GM21825 (cell line): ENCODE measurements around the gene TMEM239.

Source experiments
- ATAC-seq: cut with Tn5 transposase; IDR thresholded peaks from one replicate; pipeline ENCODE4 v1.9.1; 2021; ENCODE audit warnings: mild to moderate bottlenecking, moderate library complexity; ENCODE audit not compliant: unreplicated experiment

TMEM239 gene

DNA sequence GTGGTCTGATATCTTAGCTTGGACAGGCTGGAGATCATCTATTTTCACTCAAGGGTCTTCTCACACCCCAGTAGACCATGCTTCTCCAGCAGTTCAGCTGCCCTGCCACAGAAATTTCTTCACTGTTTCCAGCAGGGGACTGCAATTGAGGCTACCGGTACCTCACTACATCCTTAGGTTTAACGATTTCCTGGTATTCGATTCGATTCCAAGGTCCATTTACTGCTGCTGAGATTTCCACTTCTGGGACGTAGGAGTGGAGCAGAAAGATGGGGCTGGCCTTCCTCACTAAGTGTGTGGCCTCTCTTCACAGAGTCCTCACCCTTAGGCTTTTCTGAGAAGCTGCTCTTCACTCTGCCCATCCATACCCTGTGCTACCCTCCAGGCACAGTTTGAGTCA is 30.5 kb downstream of the TMEM239 start:
- ATAC-seq, result no peak

DNA sequence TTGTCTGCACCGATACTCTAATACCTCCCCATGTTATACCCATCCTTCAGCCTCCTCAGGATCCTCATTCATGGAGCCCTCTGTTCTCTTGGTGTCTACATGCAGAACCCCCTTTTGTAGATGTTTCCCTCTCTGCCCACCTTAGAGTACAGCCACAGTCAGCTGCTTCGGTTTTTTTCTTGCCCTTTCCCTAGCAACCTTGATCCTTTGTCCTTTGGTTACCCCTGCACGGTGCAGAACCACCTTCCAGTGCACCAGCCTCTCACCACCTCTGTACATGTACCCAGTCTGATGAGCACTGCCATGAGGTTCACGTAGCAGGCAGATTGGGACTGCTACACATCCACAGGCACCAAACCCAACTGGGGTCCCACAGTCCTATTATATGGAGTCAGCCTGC is 31.6 kb downstream of the TMEM239 start:
- no peak for ATAC-seq

DNA sequence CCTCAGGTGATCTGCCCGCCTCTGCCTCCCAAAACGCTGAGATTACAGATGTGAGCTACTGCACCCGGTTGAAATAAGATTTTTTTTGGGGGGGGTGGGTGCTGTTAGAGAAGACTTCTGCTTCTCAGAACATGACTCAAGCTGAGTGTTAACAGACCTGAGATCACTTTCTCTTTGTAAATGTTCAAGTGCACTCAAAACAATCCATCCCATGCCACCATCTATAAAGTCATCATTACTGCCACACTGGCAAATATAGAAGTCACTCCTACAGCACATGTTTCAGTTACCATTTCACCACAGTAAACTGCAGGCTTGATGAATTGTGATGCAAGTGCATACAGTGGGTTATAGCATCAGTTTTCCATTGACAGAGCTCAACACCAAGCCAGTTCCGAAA is 33.4 kb downstream of the TMEM239 start:
- no peak for ATAC-seq

DNA sequence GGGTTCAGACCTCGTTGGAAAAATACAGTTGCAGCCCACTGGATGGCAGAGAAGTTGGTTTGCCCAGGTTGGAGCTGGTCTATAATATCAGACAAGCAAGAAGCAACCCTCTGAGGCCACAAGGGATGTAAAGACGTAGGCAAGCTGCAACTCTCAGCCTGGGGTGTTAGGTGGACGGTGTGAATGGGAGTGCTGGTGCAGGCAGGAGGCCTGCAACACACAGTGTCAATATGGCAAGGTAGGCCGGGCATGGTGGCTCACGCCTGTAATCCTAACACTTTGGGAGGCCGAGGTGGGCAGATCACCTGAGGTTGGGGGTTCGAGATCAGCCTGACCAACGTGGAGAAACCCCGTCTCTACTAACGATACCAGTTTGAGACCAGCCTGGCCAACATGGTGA is 34.9 kb downstream of the TMEM239 start:
- ATAC-seq, result no peak

DNA sequence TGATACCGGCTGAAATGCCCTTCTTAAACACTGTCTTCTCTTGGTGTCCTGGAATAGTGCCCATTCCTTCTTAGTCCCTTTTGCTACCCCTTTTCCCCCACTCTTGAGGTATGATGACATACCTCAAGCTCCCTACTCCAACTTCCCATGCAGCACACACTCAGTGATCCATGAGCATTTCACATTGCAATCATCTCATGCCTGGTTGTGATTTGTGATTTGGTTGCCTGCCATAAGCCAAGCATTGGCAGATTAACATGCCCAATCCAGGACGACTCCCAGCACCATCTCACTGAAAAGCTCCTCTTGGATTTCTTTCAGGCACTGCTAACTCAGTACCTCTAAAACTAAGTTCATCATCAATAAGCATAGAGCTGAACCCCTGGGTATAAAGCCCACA is 42.4 kb downstream of the TMEM239 start:
- ATAC-seq, result no peak

DNA sequence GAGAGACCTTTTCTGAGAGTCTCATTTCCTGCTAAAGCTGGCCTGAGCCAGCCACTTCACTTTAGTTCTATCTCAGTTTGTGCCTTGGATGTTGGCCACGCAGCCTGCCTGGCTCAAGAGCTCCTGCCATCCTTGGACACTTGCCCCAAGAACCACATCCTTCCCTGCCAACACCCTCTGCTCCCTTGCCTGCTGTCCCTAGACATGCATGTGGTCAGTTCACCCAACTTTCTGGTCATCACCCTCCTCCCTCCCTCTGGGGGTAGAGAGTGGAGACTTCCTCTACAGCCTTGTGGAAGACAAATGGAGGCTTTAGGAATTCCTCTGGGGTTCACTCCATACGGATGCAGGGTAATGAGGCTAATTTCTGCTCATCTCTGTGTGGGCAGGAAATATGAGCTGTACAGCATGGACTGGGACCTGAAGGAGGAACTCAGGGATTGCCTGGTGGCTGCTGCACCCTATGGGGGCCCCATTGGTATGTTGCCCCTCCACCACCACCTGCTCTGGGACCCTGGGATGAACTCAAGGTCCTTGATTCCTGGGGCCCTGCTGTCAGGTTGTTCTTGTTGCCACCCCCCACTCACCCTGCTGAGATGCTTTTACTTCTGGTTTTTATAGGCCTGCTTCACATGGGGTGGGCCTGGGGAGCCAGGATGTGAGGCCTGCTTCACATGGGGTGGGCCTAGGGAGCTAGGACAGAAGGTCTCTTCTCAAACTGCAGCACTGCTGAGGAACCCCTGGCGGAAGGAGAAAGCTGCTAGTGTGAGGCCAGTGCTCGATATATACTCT is 43.4 kb downstream of the TMEM239 start:
- ATAC-seq, result no peak

DNA sequence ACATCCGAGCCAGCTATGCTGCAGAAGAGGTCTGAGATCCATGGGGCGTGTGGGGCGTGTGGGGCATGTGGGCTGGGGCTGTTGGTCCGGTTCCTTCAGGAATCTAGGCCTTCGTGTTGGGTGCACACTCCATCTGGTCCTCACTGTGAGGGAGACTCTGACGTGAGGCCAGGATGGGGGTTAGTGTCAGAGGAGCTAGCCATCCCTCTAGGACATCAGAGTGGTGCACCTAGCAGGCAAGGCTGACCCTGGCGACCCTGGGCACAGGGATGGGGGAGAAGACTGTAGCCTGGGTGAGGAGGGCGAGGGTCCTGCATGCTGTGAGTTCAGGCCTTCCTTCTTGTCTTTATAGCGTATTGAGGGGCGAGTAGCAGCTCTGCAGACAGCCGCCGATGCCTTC is 48.5 kb downstream of the TMEM239 start:
- ATAC-seq, result no peak

DNA sequence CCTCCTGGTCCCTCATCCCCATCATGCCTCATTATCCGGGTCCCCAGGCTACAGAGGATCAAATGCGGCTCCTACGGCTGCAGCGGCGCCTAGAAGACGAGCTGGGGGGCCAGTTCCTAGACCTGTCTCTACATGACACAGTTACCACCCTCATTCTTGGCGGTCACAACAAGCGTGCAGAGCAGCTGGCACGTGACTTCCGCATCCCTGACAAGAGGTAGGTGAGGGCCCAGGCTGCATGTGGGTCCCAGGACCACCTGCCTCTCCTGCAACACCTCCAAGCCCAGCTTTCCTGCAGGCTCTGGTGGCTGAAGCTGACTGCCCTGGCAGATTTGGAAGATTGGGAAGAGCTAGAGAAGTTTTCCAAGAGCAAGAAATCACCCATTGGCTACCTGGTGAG is 48.9 kb downstream of the TMEM239 start:
- ATAC-seq, result no peak

DNA sequence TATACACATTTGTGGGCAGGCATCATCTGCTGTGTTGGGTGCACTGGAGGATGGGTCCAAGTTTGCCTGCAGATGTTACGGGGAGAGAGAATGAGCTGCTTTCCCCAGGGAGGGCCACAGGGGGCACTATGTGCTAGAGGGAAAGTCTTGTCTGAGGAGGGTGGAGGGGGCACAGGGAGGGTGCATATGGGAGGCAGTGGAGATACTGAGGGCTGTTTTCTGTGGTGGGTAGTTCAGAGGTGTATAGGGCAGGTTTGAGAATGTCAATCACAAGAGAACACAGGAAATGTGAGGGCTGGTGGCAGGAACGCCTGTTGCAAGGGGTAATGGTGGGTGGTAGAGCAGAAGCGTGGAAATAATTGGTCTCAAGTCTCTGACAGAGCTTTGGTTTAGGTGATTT is 49.5 kb downstream of the TMEM239 start:
- ATAC-seq, result no peak

DNA sequence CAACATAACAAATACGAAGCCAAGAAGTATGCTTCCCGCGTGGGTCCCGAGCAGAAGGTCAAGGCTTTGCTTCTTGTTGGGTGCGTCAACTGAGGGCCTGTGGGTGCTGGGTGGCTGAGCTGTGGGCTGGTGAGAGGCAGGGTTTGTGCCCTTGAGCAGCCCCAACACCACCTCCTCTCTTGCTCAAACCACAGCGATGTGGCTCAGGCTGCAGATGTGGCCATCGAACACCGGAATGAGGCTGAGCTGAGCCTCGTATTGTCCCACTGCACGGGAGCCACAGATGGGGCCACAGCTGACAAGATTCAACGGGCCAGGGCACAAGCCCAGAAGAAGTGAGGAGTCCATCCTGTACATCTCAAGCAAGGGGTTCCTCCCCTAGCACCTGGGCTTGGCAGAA is 50.1 kb downstream of the TMEM239 start:
- no peak for ATAC-seq

DNA sequence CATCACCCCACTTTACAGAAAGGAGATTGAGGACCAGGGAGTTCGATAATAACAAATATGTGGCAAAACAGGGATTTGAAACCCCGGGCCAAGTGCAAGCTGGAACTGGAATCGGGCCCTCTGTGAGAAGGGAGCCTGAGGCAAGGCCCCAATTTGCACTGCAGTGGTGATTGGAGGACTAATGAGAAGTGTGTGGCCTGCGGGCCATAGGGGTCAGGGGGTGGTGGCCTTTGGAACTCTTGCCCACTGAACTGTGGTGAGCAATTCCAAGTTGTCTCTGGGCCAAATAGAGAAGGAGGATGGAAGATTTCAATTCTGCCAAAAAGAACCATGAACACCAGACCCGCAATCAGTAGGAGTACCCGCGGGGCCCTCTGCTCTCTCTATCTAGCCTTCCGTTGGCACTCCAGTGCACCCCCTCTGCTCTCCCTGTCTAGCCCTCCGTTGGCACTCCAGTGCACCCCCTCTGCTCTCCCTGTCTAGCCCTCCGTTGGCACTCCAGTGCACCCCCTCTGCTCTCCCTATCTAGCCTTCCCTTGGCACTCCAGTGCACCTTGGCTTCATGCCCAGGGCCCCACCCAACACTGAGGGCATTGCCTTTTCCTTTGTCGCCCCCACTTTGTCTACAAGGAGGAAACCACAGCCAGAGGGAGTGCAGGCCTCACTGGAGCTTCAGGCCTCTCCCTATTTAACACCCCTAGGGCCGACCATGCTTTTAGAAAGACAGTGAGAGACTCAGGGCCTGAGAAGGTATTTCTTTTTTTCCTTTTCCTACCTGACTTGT is 51.1 kb downstream of the TMEM239 start:
- ATAC-seq, result no peak
